Tibial nerve (tissue), 3 donors: ENCODE data around the gene IKZF1.

ENCODE experiments used
- CTCF ChIP-seq, 5 experiments: fragments of 200-600 bp in 3 of 5; fragments of 450-650 bp in 2 of 5; sonication (generic) in 3 of 5; IDR thresholded peaks; one replicate each; pipeline ENCODE4 v1.5.1; 2016 to 2019; ENCODE audit warnings: antibody characterized with exemption in 5 of 5, mild to moderate bottlenecking in 3 of 5, moderate library complexity in 2 of 5
- POLR2A ChIP-seq, 2 donors: fragments of 450-650 bp; IDR thresholded peaks; one replicate each; pipeline ENCODE4 v1.6.1; 2017; ENCODE audit warnings: antibody characterized with exemption in 2 of 2, mild to moderate bottlenecking in 2 of 2, moderate library complexity in 2 of 2

GRCh38 chr7:50296799-50297198 lies 7.7 kb upstream of the IKZF1 start:
- TF ChIP-seq CTCF (IDR thresholded peaks at IDR 0.05) (no peak), POLR2A (IDR thresholded peaks at IDR 0.05) (no peak)
